Fibroblast of upper back skin (primary cell): ENCODE results near the gene CCDC15.
"Not testable (repeated sequence)": the region's sequence is repeated elsewhere in the genome, so short reads cannot be mapped to it uniquely, and the experiment has no call there.

Source experiments
- DNase-seq: peaks from one replicate; pipeline ENCODE4 v3.0.0-alpha.2; 2013

The CCDC15 gene

DNA sequence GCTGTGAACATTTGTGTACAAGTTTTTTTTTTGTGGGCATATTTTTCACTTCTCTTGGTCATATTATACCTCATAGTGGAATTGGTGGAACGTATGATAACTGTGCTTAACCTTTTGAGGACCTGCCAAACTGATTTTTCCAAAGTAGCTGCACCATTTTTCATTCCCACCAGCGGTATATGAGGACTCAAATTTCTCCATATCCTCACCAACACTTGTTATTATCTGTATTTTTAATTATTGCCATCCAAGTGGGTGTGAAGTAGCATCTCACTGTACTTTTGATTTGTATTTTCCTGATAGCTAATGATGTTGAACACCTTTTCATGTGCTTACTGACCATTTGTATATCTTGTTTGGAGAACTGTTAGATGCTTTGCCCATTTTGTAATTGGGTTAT is 47.8 kb downstream of the CCDC15 start:
- DNase-seq = no peak

DNA sequence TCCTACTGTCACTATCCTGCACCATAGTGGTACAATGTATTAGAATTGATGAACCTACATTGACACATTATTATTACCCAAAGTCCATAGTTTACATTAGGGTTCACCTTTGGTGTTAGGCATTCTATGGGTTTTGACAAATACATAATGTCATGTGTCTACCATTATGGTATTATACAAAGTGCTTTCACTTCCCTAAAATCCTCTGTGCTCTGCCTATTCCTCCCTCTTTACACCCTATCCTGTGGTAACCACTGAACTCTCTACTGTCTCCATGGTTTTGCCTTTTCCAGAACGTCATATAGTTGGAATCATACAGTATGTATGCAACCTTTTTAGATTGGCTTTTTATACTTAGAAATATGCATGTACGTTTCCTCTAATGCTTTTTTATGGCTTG is 51.5 kb downstream of the CCDC15 start:
- no peak for DNase-seq

DNA sequence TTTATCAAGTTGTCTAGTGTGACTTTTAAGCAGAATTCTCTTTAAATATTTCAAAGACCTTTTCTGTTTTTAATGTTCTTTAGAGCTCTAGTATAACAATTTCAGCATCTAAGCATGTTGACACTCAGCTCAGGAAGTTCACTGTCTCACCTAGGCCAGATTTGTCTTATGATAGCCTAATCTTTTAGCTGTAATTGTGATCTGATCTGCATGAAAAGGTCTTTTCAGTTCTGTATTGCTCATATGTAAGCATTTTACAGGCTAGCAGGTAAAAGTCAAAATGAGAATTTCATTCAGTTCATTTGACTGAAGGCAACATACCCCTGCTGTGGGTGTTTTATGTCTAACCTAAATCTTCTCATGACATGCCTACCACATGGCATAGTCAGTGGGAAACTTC is 62.4 kb downstream of the CCDC15 start:
- DNase-seq = no peak

DNA sequence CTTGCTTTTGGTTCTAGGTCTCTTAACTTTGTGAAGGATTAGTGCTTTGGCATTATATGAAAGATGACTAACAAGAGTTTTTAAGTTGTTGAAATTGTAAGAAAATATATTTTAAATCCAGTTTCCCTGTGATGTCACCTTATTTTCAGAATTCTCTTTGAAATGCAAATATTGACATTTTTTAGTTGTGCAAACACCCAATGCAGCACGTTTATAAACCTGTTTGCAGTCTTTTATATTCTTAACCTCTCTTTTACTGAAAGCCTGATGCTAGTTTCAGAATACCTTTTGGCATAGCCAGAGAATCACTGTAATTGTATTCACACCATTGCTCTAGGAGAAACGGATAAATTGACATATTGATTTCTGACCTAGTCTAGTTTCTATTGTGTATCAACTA is 66.3 kb downstream of the CCDC15 start:
- no peak for DNase-seq

DNA sequence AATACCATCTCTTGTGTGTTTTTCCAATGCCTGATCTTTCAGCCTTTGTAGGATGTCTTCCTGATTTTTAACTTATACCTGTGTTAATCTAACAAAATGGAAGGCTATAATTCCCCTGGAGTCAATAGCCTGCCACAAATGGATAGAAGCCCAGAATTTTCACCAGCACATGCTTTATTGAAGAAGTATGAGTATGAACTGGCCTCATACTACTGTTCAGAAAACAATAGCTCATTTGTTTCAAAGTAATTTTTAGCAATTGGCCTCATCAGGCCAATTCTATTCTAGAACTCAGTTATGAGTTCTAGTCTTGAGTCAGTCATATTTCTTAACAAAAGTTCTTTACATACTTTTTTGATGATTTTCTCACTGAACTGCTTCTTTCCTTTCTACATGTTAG is 68.5 kb downstream of the CCDC15 start:
- DNase-seq = peak; percentile 2

DNA sequence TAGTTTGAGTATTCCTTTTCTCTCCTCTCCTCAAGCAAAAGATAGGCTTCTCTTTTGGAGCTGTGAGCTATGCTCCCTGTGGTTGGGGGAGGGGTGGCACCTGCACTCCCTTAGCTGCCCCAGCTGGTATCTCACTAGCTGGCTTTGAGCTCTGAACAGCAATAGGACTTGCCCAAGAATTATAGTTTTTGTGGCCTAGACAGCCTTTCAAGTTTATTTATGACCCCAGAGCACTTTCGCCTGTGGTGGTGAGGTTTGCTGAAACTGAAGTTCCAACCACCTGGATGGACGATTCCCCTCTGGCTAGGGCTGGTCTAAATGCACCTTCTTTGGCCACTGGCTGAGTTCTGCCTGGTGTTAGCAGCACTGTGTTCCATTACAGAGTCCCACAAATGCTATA is 72.0 kb downstream of the CCDC15 start:
- DNase-seq = no peak

DNA sequence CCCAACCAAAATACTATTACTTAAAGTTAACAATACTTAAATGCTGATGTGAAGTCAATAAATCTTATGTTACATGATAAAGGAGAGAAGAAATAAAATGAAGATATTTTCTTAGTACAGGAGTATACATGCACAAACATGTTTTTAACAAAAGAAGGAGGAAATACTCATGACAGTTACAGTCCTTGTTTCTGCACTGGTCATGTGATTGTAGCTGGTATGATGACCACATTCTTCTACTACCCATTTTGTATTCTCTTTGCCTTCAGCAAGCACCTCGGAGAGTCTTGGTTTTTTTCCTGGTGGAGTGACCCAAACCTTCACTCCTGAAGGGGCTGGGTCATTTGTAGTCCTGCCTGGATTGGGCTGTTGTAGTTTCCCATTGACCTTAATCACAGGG is 75.4 kb downstream of the CCDC15 start:
- not testable (repeated sequence) for DNase-seq

DNA sequence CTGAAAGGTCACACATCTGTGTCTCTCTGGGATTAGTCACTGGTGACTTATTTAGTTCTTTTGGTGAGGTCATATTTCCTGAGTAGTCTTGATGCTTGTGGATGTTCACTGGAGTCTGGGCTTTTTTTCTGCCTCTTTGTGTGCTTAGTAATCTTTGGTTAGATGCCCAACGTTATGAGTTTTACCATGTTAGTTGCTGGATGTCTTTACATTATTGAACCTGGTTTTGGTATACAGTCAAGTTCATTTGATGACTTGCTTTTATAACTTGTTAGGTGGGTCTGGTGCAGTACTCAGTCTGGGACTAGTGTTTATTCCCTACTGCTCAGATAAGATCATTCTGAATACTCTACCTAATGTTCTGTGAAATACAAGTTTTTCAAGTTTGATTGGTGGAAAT is 82.9 kb downstream of the CCDC15 start:
- DNase-seq = peak; percentile 88

DNA sequence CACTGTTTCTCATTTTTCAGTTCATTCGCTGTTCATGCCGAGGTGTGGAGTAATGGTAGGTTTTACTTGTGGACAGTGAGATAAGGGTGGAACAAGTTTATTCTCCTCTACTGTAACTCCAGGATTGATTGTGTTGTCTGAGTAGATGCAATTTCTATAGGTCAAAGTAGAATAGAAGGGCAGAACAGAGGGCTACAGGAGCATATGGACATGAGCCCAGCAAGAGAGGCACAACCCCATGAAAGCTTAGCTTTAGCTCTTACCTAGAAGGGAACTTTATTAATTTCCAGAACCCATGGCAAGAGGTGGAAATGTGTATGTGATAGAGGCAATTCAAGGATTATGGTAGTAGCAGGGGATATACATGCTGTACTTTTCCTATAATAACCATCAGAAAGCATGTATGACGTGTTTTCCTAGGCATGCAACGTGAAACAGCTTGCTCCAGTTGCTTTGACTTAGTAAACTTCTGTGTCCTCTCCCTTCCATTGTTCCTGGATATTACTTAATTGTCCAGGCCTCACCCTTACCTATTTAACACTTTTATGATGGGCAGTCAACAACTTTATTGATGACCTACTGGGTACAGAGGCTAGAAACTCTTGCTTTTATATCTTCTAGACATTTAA is 95.3 kb downstream of the CCDC15 start:
- DNase-seq = no peak

DNA sequence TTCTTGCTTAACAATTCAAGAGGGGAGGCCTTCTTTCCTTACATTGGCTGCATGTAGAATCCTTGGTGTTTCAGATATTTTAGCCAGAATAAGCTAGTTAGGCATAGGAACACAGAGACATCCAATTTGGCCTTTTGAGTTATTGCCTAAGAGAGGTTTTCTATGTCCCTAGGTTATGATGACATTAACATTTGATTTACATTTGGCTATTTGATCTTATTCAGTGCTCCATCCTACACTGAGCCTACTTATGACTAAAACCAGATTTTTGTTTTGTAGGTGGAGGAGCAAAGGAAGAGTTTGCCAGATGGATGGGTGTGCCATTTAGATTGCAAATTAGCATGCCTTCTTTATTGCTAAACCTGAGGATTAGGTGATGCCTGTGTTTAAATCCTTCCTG is 98.0 kb downstream of the CCDC15 start:
- no peak for DNase-seq

DNA sequence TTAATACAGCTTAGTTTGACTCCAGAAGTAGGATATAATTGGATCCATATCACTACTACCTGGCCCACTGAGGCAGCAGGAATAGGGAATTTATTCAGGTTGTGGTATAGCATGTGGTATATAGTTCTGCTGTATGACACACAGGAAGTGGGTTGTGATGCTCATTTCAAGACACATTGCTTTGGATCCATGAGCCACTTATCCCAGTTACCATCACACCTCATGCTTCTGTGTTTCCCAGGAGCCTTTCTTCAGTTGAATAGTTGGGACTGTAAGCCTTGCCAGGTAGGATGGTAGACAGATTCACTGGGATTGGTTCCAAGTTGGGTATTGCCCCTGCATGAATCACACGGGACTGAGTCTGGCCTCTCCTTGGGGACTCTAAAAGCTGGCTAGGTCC is 99.2 kb downstream of the CCDC15 start:
- DNase-seq = no peak

DNA sequence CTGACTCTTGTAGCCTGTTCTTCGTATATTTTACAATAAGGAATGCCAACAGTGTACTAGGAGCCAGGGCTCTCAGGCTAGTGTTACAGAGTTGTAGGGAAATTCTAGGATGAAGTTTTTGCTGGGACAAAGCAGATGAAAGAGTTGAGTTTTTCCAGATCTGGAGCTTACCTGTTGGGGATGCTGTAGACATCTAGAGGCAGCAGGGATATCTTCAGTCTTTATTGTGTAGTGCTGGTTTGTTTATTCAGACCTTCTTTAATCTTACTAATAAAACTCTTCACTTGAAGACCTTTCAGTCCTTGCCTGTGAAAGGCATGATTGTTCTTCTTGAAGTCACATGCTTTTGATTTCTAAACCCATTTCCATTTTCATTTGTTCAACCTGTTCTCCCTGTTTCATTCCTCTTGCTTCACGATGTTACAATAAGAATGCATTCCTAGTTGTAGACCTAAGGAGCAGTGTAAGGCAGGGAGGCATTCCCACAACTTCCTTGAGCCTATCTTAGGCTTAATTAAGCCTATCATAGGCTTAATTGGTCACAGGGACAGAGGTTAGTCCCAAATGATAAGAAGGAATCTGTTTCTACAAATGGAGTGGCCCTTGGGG is 101.2 kb downstream of the CCDC15 start:
- no peak for DNase-seq

DNA sequence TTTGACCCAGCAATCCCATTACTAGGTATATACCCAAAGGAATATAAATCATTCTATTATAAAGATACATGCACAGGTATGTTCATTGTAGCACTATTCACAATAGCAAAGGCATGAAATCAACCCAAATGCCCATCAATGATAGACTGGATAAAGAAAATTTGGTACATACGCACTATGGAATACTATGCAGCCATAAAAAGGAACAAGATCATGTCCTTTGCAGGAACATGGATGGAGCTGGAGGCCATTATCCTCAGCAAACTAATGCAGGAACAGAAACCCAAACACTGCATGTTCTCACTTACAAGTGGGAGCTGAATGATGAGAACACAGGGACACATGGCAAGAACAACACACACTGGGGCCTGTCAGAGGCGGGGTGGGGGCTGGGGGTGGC is 102.1 kb downstream of the CCDC15 start:
- not testable (repeated sequence) for DNase-seq

DNA sequence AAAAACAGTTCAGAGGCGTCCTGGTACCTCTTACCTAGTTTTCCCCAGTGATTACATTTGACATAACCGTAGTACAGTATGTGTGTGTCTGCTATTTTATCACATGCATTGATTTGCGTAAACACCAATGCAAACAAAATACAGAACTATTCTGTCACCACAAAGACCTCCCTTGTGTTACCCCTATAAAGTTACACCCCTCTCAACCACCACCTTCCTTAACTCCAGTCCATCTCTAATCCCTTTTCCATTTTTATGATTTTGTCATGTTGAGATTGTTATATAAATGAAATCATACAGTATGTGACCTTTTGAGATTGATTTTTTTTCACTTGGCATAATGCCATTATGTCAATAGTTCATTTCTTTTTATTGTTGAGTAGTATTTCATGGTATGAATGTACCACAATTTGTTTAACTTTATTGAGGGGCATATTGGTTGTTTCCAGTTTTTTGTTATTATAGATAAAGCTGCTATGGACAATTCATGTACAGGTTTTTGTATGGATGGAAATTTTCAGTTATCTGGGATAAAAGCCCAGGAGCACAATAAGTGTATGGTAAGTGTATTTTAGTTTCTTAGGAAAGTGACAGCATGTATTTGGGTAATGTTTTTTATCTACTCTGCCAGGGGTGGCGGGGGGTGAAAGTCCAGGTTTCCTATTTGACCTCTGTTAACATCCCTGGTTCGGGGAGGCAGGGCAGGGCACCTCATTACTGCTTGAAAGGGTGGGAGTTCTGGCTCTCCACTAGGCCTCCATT is 103.1 kb downstream of the CCDC15 start:
- no peak for DNase-seq

DNA sequence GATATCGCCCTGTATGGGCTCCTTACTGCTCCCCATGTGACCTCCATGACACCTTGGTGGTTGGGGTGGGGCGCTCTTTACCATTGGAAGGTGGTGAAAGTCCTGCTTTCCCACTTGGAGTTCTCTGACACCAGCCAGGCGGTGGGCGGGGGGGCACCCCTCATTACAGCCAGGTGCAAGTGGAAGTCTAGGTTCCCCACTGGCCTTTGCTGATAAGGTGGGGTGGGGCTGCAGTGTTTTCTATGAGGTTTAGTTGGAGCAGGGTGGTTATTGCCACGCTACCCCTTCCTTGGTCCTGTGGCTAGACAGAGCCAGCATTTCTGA is 103.7 kb downstream of the CCDC15 start:
- DNase-seq = no peak

DNA sequence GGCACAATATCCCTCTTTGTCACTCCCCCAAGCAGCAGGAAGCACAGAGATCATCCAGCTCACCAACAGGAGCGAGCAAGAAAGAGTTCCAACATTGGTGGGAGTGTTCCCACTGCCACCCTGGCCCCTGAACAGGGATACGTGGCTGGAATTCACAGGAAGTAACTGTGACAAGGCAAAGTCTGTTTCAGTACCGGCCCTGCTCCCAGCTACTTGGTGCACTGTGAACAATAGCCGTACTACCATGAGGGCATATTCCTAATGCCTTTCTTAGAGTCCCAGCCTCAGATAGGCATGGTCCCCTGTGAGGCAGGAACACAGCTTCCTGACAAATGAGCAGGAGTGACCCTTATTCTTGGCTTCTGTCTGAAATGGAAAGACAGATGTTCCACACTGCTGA is 107.3 kb downstream of the CCDC15 start:
- DNase-seq = no peak

DNA sequence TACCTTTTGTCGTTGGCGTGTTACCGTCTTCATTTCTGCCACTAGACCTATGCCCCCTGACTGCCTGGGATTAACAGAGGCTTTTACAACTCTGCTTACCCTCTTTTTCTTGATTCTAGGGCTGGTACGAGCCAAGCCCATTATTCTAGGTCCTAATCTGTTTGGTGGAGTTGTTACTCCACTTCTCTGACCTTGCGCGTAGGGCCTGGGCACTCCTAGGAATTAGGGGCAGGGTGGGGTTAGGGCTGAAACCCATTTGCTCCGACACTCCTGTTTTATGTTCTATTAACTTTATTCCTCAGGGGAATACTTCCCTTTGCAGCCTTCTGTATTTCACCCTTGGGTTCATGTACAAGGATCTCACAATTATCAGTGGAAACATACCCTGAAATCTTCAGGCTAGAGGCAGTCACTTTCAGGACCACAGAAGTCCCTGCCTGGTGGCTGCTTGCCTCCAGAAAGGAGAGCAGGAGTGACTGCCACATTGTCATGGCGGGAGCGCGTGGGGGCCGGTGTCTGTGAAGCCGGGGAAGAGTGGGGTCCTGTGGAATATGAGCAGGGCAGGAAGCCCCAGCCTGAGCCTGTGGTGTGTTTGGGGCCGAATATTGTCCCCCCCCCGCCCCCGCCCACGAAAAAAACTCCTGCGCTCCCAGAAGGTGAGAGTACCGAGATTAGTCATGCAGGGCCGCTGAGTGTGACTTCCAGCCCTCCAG is 108.4 kb downstream of the CCDC15 start:
- DNase-seq = no peak

DNA sequence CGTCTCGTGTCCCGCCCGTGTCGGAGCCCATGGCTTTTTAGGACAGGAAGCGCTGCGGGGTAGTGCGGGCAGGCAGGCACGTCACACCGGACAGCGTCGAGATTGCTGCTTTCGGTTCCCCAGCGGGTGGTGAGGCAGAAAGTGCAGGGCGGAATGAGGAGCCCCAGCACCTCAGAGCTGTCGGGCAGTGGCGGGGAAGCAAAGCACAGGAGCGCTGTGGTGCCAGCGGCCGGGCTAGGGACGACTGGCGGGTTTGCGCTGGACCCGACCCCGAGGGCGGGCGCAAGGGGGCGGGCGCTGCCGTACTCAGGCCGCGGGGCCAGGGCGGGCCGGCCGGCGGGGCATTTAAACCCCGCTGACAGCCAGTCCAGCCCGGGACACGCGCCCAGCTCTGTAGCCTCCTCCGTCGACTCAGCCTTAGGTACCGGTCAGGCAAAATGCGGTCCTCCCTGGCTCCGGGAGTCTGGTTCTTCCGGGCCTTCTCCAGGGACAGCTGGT is 109.0 kb downstream of the CCDC15 start, which contains the start of gene SLC37A2:
TSS of gene SLC37A2 (plus strand) at position 375 of the 498 bp plus-strand sequence. CDS start at position 438, 63 bp downstream.
- peak; percentile 42 for DNase-seq

DNA sequence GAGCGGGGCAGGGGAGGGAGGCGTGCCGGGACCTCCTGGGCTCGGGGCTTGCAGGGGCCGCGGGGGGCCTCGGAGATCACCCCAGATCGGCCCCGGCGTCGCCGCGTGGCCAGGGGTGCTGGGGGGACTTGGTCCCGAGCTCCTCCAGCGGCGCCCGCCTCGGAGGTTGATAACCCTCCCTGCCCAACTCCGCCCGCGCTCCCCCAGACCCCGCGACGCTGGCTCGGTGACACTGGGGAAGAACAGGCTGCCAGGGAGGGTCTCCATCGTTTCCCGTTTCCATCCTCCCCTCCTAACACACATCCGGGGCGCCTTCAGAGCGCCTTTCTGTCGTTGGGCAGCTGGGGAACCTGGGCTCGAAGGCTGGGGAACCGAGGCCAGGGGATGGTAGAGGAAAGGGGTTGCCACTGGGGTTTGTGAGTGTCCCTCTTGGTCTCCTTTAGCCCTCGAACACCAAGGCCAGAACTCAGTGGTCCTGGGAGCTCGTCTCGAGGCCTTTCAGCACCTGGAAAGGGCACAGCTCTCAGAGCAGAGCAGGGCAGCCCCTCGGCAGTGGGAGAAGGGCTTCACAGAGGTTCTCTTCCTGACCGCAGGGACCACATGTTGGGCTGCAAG is 109.5 kb downstream of the CCDC15 start:
- DNase-seq = no peak

DNA sequence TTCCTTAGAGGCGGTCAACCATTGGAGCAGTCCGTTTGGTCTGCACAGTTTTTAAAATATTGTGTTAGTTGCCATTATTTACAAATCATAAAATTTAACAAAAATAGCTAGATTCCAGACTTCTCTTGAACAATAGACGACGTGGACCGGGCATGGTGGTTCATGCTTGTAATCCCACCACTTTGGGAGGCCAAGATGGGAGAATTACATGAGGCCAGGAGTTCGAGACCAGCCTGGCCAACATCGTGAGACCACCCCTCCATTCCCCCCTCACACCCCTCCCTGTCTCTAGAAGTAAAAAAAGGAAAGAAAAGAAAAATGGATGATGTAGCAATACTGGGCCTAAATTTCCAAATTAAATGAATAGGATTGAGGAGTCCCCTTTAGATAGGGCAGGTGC is 110.1 kb downstream of the CCDC15 start:
- DNase-seq = no peak

DNA sequence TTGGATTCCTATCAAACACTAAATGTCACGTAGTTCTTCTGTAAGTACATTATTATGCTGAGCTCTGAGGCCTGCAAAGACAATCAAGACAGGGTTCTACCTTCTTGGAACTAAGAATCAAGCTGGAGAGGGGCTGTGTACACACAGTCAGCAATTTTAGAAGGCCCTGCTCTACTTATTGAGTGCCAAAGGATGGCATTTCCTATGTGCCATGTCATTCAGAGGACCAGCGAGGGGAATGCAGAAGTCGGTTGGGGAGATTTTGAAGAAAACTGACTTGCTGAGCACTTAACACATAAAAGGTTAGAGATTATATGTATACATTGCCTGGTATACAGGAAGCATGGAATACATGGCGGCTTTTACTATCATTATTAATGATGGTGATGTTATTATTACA is 114.4 kb downstream of the CCDC15 start:
- no peak for DNase-seq

DNA sequence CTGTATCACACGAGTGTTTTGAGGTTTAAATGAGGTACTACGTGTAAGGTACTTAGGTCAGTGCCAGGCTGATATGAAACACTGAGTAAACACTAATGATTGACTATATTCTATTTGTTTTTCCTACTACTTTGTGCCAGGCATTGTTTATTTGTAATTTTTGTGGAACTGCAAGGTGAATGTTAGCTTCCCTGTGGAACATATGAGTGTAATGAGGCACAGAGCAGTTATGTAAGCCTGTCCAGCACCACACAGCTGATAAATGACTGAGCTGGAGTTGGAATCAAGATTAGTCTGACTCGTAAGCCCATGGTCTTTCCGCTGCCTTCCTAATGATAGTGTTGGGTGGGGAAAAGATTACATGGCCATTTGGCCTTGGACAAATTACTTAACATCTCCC is 115.0 kb downstream of the CCDC15 start:
- no peak for DNase-seq

DNA sequence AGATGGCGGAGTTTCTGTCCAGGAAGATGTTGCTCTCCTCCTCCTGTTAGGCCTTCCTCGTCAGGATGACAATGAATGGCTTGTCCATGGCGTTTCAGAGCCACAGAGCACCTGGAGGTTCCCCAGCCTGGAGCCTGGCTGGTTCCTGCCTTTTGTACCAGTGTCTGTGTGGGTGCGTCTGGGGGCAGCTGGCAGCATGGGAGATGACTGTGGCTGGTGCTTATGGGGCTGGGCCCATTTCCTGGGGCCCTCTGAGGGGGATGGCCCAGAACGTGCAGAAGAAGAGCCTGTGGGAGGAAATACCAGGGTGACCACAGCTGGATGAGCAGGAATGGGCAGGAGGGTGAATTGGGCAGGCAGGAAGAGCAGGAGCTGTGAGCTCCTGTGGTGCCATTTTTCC is 115.8 kb downstream of the CCDC15 start:
- DNase-seq = peak; percentile 28
